NCI-H446 treated with DMSO at 0.1 percent for 48 hours (cell line): Measurements from ENCODE around the gene BTBD10.

Experiments
- DNase-seq: peaks from one replicate; lab custom pipeline; 2025; lab: John Stamatoyannopoulos, UW

BTBD10 gene

GRCh38 chr11:13338427-13339069, 124.5 kb downstream of the BTBD10 start:
- DNase-seq, result no peak

- no peak for DNase-seq
These were observed 125.0 kb downstream of the BTBD10 start for GRCh38 chr11:13338019-13338426.
